NK-92 (cell line): ENCODE measurements around the gene EZR.
"Not testable (repeated sequence)": the region's sequence is repeated elsewhere in the genome, so short reads cannot be mapped to it uniquely, and the experiment has no call there.

ENCODE experiments used
- DNase-seq: peaks from one replicate; lab custom pipeline; 2025; ENCODE audit not compliant: unreplicated experiment; lab: John Stamatoyannopoulos, UW

EZR gene

GRCh38 chr6:158843751-158844683 lies 24.8 kb upstream of the EZR start:
- no peak for DNase-seq

DNA sequence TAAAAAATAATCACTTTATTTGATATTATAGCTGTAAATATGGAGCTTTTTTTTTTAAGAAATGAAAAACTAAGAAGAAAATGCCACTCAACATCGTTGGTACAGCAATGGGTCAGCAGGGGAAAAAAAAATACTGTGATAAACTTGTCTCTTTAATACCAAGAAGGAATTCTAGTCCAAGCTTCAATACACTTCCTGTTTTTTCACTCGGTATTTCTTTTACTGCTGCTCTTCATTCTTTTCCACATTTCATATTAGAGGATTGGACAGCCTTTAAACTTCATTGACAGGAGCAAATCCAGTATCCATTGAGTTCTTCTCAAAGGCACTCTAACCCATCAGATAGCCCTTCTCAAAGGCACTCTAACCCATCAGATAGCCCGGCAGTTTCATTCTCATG lies 22.2 kb upstream of the EZR start:
- DNase-seq: no peak

GRCh38 chr6:158840465-158840864 lies 21.3 kb upstream of the EZR start:
- no peak for DNase-seq

GRCh38 chr6:158839796-158840195 lies 20.6 kb upstream of the EZR start:
- DNase-seq: no peak

DNA sequence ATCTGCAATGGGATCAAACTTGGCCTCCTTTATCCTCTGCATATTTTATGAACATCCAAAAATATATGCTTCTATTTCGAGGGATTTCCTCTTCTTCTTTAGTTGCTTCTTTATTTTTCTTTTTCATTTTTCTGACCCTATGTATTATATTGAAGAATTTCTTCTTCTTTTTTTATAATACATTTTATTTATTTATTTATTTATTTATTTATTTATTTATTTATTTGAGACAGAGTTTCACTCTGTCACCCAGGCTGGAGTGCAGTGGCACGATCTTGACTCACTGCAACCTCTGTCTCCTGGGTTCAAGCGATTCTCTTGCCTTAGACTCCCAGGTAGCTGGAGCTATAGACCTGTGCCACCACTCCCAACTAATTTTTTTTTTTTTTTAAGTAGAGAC lies 19.6 kb upstream of the EZR start:
- not testable (repeated sequence) for DNase-seq

DNA sequence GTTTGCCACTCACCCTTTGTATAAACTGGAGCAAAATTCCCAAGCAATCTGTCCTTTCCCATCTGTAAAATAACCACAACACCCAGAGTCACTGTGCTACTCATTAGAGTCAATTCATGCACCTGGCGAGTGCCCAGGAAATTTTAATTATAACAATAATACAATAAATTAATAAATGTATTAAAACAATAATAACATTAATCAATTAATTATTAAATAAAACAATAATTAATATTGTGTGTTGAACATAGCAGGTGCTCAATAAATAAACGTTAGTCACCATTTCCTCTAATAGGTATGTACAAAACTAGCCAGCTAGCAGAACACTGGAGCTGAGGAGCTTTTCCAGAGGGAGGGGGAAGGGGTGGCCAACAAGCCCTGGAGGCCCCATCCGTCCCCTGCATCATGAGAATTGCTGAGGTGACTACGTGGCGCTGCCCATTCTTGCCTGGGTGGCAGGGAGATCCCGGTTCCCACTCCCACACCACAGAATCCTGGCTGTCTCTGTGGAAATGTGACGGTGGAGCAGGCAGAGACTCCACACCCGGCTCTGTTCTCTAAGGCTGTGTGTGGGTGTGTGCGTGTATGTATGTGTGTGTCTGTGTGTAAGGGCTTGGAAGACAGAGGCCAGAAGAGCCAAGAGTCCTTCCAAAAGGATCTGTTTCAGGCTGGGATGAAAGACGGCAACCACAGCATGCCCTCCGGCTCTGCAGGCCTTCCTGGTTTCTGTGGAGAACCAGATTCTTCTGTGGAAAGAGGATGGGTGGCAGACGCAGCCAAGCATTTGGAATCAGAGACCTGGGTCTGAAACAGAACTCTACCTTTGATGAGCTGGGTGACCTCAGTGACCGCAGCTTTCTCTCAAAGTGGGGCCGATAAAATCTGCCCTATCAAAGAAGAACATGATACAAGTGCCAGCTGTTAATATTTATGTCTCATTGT lies 18.8 kb upstream of the EZR start:
- no peak for DNase-seq

- no peak for DNase-seq
Observed at GRCh38 chr6:158836625-158837311, 17.6 kb upstream of the EZR start.

GRCh38 chr6:158835616-158836221 lies 16.6 kb upstream of the EZR start:
- no peak for DNase-seq

GRCh38 chr6:158834675-158835385 lies 15.7 kb upstream of the EZR start:
- DNase-seq: no peak

DNA sequence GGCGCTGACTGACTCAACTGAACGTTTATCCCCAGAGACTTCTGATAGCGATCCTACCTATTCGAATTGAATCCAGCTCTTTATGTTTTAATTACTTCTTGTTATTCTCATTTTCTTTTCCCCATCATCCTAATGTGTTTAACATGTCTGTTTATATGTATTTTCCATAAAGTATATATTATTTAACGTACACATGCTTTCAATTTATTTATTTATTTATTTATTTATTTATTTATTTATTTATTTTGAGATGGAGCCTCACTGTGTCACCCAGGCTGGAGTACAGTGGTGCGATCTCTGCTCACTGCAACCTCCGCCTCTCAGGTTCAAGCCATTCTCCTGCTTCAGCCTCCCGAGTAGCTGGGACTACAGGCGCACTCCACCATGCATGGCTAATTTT lies 13.6 kb upstream of the EZR start:
- DNase-seq: not testable (repeated sequence)

DNA sequence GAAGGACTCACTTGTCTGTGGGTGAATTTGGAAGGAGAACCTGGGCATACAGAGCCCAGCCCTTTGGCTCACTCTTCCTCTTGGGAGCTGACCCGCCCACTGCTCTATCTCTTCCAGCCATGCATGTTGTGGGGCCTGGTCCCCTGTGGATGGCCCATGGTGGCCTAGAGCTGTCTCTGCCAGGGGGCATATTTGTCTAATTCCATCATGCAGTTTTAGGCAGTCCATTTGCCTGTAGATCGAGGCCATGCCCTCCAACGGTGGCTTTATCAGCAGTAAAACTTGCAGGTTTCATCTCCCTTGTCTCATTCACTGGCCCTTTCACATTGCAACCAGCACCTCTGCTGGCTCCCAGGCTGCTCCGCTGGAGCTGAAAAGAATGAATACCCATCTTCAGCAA lies 12.9 kb upstream of the EZR start:
- DNase-seq: no peak

- DNase-seq: no peak
Observed at GRCh38 chr6:158831571-158831970, 12.4 kb upstream of the EZR start.

GRCh38 chr6:158830736-158831135 lies 11.6 kb upstream of the EZR start:
- DNase-seq: no peak

DNA sequence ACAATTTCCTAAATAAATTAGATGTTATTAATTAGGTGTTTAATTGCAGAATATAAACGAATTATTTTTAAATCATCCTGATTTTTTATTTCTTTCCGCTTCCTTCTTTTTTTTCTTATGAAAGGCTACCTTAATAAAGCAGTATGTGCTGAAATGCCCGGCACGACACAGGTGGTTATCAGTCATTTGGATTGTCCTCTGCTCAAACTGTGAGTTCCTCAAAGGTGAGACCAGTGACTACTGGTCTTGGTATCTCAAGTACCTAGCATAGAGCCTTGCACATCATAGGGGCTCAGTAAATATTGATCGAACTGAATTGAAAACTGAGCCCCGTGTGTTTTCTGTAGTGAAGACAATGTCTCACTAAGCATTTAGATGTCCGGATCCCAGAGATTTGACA lies 9.6 kb upstream of the EZR start:
- no peak for DNase-seq

GRCh38 chr6:158826819-158827501 lies 7.8 kb upstream of the EZR start:
- DNase-seq: no peak

DNA sequence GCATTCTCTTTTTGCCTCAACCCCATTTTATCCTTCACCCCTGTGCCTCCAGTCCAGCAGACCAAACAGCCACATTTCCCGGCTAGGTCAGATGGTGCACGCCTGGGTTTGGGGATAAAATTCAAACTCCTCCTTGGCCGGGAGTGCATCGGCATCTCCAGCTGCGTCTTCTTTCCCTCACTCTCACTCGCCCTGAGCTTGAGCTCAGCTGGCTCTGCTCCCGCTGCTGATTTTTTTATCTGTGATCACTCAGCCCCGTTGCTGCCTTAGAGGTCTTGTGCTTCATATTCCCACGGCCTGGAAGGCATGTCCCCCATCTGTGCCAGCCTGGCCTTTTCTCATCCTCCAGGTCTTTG lies 6.8 kb upstream of the EZR start:
- DNase-seq: no peak

GRCh38 chr6:158825038-158825950 lies 6.1 kb upstream of the EZR start:
- no peak for DNase-seq

GRCh38 chr6:158823616-158824015 lies 4.4 kb upstream of the EZR start:
- DNase-seq: not testable (repeated sequence)
